ELR (cell line): ENCODE results near the gene TMCC2.

Experiments used
- DNase-seq: peaks from one replicate; pipeline ENCODE4 v3.0.0-alpha.2; 2015; ENCODE audit warnings: low read depth

Gene TMCC2

DNA sequence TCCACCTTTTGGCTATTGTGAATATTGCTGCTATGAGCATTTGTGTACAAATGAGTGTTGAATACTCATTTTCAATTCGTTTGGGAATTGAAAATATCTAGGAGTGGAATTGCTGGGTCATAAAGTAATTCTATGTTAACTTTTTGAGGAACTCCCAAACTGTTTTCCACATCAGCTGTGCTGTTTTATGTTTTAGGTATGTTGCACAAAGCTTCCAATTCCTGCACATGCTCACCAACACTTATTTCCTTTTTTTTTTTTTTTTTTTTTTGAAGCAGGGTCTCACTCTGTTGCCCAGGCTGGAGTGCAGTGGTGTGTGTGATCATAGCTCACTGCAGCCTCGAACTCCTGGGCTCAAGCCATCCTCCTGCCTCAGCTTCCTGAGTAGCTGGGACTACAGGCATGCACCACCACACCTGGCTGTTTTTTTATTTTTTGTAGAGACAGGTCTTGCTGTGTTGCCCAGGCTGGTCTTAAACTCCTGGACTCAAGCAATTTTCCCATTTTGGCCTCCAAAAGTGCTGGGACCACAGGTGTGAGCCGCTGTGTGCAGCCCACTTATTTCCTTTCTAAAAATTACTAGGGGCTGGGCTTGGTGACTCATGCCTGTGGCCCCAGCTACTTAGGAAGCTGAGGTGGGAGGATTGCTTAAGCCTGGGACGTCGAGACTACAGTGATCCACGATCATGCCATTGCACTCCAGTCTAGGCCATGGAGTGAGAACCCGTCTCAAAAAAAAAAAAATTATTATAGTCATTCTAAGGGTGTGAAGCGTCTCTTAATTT lies 33.4 kb downstream of the TMCC2 start:
- DNase-seq = peak; percentile 75

- peak; percentile 67 for DNase-seq
Observed at GRCh38 chr1:205261946-205262691, 34.4 kb downstream of the TMCC2 start.

- DNase-seq = no peak
Observed at GRCh38 chr1:205262731-205263171, 35.0 kb downstream of the TMCC2 start.

DNA sequence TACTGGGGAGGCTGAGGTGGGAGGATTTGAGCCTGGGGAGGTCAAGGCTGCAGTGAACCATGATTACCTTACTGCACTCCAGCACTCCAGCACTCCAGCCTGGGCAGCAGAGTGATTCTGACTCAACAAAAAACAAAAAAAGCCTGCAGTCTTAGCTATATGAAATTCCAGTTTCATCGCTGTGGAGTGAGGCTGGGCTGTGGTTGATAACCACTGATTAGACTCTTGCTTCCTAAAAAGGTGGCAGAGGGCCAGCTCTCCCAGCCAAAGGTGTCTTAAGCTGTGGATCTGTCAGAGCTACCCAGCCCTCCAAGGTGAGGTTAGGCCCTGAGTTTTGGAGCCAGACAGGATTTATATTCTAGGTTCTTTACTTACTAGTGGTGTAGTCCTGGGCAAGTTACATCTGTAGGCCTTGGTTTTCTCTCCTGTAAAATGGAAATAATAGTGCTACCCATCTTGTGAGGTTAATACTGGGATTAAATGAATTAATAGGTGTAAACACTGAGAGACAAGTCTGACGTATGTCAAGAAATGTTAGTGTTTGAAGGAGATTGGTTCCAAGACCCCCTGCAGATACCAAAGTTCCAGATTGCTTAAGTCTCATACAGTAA lies 35.9 kb downstream of the TMCC2 start:
- peak; percentile 33 for DNase-seq

- no peak for DNase-seq
Observed at GRCh38 chr1:205266611-205267305, 39.0 kb downstream of the TMCC2 start.

DNA sequence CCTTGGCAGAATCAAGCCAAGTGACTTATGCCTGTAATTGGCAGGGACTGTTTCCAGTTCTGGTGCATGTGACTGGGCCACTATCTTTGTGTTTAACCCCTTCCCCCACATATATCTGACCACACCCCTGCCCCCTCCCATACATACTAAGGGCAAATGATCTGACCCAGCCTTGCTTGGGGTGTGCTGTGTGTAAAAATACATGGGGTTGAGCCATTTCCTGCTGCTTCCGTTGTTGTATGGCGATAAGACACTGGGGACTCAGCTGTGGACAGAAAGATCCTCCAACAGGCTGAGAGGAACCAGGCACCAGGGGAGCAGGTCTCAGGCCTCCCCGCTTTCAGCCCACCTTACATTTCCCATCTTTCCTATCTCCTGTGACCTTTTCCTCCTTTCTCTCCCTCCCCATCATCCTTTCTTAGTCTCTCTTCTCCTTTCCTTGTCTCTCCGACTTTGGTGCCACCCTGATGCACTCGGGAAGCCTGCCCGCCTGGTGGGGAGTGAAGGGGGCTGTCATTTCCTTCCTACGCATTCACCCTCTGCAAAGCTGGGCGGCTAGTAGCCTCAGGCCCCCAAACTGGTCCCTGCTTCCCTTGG lies 39.7 kb downstream of the TMCC2 start:
- no peak for DNase-seq

GRCh38 chr1:205268846-205269680 lies 41.3 kb downstream of the TMCC2 start:
- DNase-seq = no peak

GRCh38 chr1:205269711-205270110 lies 42.0 kb downstream of the TMCC2 start:
- no peak for DNase-seq

DNA sequence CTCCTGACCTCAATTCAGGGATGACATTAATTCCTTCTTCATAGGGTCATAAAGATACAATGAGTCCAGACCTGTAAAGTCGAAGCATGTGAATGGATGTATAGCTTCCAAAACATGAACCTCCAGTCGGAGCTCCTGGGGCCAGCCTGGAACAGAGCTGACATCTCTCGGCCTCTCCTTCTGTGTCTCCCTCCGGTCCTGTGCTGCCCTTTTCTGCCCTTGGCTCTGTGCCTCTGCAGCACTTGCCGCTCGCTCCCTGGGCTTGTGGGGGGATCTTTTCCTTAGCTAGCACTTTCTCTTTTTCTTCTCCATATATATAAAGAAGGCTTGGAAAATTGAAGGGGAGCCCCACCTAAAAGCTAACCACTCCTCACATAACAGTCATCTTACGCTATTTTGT lies 42.5 kb downstream of the TMCC2 start:
- no peak for DNase-seq

- DNase-seq = peak; percentile 75
Observed at GRCh38 chr1:205270764-205271163, 43.0 kb downstream of the TMCC2 start.

- DNase-seq = peak; percentile 69
Observed at GRCh38 chr1:205271277-205271676, 43.5 kb downstream of the TMCC2 start.

GRCh38 chr1:205271745-205272144 lies 44.0 kb downstream of the TMCC2 start:
- DNase-seq = no peak

- no peak for DNase-seq
Observed at GRCh38 chr1:205272536-205272935, 44.8 kb downstream of the TMCC2 start.

- peak; percentile 84 for DNase-seq
Observed at GRCh38 chr1:205273551-205273982, 45.8 kb downstream of the TMCC2 start.

DNA sequence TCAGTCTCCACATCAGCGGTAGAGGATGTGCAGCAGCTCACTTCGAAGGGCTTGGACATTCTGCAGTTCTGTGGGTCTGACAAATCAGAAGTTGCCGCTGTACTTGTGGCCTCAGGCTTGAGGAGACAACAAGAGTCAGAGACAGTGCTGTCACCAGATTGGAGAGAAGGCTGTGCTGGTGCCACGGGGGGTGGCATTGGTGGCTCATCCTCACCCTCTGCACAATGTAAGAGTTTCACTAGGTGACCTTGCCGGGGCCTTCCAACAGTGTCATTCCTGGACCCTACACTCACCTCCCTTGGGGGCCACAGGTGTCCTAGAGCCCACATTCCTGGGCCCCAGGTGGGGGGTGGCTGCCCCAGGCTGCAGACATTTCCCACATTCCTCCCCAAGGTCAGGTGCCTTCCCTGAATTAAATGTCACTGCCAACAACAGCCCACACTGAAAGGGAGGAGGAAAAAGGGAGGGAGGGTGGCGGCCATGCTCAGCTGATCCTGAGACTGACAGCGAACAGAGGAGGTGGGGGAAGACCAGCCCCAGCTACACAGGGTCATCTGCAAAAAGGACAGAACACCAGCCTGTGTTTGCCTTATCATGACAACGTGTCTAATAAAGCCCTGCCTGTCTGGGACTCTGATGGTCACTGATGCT lies 46.4 kb downstream of the TMCC2 start:
- no peak for DNase-seq

DNA sequence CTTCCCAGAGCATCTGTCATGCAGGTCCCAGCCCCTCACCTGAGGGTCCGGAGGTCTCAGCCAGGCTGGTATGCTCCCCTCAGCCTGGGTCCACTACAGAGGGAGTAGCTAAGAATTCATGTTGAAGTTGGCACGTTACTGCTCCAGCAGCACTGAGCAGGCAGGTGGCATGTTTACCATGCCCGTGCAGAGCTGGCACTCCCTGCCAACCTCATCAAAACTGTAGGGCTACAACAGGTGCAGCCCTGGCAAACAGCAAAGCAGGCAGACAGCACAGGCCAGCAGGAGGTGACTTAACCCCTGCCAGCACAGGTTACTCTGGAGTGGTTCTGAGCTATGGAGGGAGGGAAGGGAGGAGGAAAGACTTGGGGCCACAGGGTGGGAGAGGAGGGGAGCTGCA lies 47.4 kb downstream of the TMCC2 start:
- DNase-seq = no peak

DNA sequence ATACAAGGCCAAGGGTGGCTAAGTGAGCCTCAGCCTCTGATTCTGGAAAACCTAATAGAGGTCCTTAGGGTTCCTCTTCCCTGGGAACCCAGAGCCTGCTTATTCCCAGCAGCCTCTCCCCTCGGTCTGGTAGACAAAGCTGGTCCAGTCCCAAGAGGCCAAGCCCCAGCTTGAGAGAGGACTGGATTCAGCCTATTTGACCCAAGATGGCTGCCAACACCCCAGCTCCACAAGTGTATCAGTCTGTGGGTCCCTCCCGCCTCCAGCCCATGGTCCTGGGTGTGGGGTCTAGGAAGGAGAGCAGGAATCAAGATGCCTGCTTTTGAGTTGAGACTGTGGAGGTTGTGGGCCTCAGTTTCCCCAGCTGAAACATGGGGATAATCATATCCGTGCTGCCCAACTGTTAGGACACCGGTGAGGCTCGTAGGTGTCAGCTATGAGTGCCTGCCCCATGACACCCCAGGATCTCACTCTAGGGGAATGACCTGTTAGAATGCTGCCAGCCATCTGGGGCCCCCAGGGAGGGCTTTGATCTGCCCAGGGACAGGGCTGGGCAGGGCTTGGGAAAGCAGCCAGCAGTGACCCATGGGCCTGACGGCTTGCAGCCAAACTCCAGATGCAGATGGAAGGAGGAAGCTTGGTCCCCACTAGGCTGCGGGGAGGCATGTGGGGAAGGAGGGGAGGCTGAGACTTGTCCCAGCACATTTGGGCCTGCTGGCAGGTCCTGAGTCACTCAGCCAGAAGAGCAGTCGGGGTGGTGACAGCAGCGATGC lies 48.4 kb downstream of the TMCC2 start:
- DNase-seq = no peak

DNA sequence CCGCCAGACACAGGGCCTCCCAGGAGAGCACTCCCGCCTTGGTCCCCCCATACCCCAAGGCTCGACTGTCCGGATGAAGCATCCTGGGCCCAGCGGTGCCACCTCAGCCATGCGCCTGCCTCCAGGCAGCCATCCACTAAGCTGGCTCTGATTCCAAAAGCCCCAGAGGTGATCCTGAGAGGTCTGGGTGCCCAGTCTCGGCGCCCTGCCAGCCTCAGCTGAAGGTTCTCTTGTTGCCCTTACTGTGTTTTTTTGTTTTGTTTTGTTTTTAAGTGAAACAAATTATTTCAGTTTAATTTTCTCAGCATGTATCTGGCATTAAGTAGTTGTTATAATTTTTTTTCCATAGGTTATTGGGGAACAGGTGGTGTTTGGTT lies 48.9 kb downstream of the TMCC2 start:
- DNase-seq = no peak

DNA sequence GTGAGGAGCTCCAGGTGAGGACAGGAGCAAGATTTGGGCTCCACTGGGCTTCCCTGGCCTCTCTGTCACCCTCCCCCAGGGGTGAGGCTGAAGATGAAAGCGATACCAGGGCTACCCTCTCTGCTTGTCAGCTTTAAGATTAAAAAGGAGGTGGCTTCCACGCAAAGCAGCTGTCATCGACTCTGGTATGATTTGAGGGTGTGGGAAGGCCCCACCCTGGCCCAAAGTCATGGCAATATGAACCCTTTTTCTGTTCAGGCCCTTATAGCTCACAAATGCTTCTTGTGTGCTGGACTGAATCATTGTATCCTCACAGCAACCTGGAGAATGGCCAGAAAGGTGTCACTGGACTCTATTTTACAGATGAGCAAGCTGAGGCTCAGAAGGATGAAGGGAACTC lies 52.2 kb downstream of the TMCC2 start:
- no peak for DNase-seq
